Hepatocyte (in vitro differentiated cells): ENCODE data around the gene SDR42E1. TPM values are rescaled to one million over a fixed set of nuclear protein-coding genes. Genes with fewer than 3 reads are reported as not detected.

Experiments used
- DNase-seq: peaks from one replicate; pipeline ENCODE4 v3.0.0-alpha.2; 2016; ENCODE audit warnings: low spot score
- H2AFZ ChIP-seq: fragments of 200-600 bp; sonication (generic); 2 replicates; pipeline ENCODE4 v1.6.0; 2016; ENCODE audit warnings: antibody characterized with exemption, mild to moderate bottlenecking
- H3K27ac ChIP-seq: fragments of 200-600 bp; sonication (generic); 2 replicates; pipeline ENCODE4 v1.5.1; 2016; ENCODE audit warnings: mild to moderate bottlenecking
- H3K27me3 ChIP-seq: fragments of 200-600 bp; sonication (generic); 2 replicates; pipeline ENCODE4 v1.6.1; 2016
- H3K36me3 ChIP-seq: fragments of 200-600 bp; sonication (generic); replicated peaks from 2 replicates; pipeline ENCODE4 v1.5.1; 2016; ENCODE audit warnings: low read depth; ENCODE audit not compliant: insufficient read depth
- H3K4me1 ChIP-seq: fragments of 200-600 bp; sonication (generic); 2 replicates; pipeline ENCODE4 v1.5.1; 2016; ENCODE audit warnings: mild to moderate bottlenecking, moderate library complexity; ENCODE audit not compliant: insufficient read depth
- H3K4me2 ChIP-seq: fragments of 200-600 bp; sonication (generic); 2 replicates; pipeline ENCODE4 v1.6.0; 2016
- H3K4me3 ChIP-seq: fragments of 200-600 bp; sonication (generic); 2 replicates; pipeline ENCODE4 v1.5.1; 2016; ENCODE audit warnings: mild to moderate bottlenecking
- H3K79me2 ChIP-seq: fragments of 200-600 bp; sonication (generic); 2 replicates; pipeline ENCODE4 v1.6.0; 2017; ENCODE audit warnings: mild to moderate bottlenecking
- H3K9me2 ChIP-seq: fragments of 200-600 bp; sonication (generic); replicated peaks from 2 replicates; pipeline ENCODE4 v1.6.0; 2017; ENCODE audit warnings: mild to moderate bottlenecking; ENCODE audit not compliant: insufficient read depth
- H3K9me3 ChIP-seq: fragments of 200-600 bp; sonication (generic); 2 replicates; pipeline ENCODE4 v1.5.1; 2016; ENCODE audit warnings: low read depth, mild to moderate bottlenecking
- H4K20me1 ChIP-seq: fragments of 200-600 bp; sonication (generic); 2 replicates; pipeline ENCODE4 v1.6.0; 2016; ENCODE audit warnings: mild to moderate bottlenecking; ENCODE audit not compliant: insufficient read depth, poor library complexity, severe bottlenecking
- CTCF ChIP-seq: fragments of 200-600 bp; sonication (generic); IDR thresholded peaks from 2 replicates; pipeline ENCODE4 v1.5.1; 2016; ENCODE audit warnings: antibody characterized with exemption, mild to moderate bottlenecking; ENCODE audit not compliant: poor library complexity
- EZH2 ChIP-seq: fragments of 200-600 bp; sonication (generic); IDR thresholded peaks from 2 replicates; pipeline ENCODE4 v1.6.1; 2016; ENCODE audit warnings: antibody characterized with exemption, mild to moderate bottlenecking, borderline replicate concordance
- EZH2phosphoT487 ChIP-seq: fragments of 200-600 bp; sonication (generic); IDR thresholded peaks from one replicate; pipeline ENCODE4 v1.6.1; 2018; ENCODE audit warnings: antibody characterized with exemption, mild to moderate bottlenecking, low read depth, moderate library complexity; ENCODE audit not compliant: unreplicated experiment, severe bottlenecking
- WGBS: methylation state at CpG from one replicate; pipeline ENCODE4 v1.1.6; 2016; ENCODE audit warnings: low lambda C conversion rate; ENCODE audit errors: missing lambda C conversion rate; 5-methylcytosine and 5-hydroxymethylcytosine counted together
- polyA plus RNA-seq: library from polyadenylated mRNA; unstranded; fragments of >200 nt; fragmentation: Nextera tagmentation; extraction: Ambion mirVana; gene quantifications from 2 replicates; pipeline ENCODE4 v1.2.1, GENCODE V29; 2016
- total RNA-seq: library from RNA; depleted of rRNA; stranded (reverse); fragments of >200 nt; gene quantifications from 2 replicates; pipeline ENCODE4 v1.2.3, GENCODE V29; 2014

Gene SDR42E1
- total and polyA plus RNA-seq, 2 experiments from 2014 or later, result 0.04 TPM; not detected in 1

- Histone ChIP-seq H2AFZ (no peak overlapping the region), H3K36me3 (no peaks in the 10 kb centered on the region), H4K20me1 (no peaks in the 10 kb centered on the region), H3K4me1 (peaks cover 11% of the 10 kb centered on the region), H3K9me2 (no peaks in the 10 kb centered on the region), H3K27me3 (no peaks in the 10 kb centered on the region), H3K9me3 (no peaks in the 10 kb centered on the region), H3K4me2 (no peak overlapping the region), H3K79me2 (peaks cover 89% of the 10 kb centered on the region), H3K4me3 (no peak overlapping the region), H3K27ac (no peak overlapping the region)
- no peak for TF ChIP-seq EZH2phosphoT487
- no peak for TF ChIP-seq EZH2
- TF ChIP-seq CTCF, result no peak
- DNase-seq, result no peak
- 89% methylated on average over 3 of the region's 3 CpGs for whole genome bisulfite sequencing
Measured at GRCh38 chr16:82044585-82044911, 33.3 kb upstream of the SDR42E1 start.

GRCh38 chr16:82043680-82044584 is 32.7 kb upstream of the SDR42E1 start:
- no peaks in the 10 kb centered on the region for H4K20me1 ChIP-seq
- H3K4me1 ChIP-seq, result peaks cover 5% of the 10 kb centered on the region
- 73% methylated on average over 6 of the region's 6 CpGs for WGBS
- no peak overlapping the region for H3K4me2 ChIP-seq
- H3K4me3 ChIP-seq, result no peak overlapping the region
- peaks cover 89% of the 10 kb centered on the region for H3K79me2 ChIP-seq
- TF ChIP-seq CTCF (no peak), EZH2phosphoT487 (no peak), EZH2 (no peak)
- no peak overlapping the region for H2AFZ ChIP-seq
- no peak for DNase-seq
- no peaks in the 10 kb centered on the region for H3K27me3 ChIP-seq
- no peaks in the 10 kb centered on the region for H3K36me3 ChIP-seq
- no peak overlapping the region for H3K27ac ChIP-seq
- no peaks in the 10 kb centered on the region for H3K9me3 ChIP-seq
- no peaks in the 10 kb centered on the region for H3K9me2 ChIP-seq

- Histone ChIP-seq H3K4me3 (no peak overlapping the region), H2AFZ (no peak overlapping the region), H3K27ac (no peak overlapping the region), H3K4me1 (peaks cover 11% of the 10 kb centered on the region), H3K9me3 (no peaks in the 10 kb centered on the region), H3K9me2 (no peaks in the 10 kb centered on the region), H4K20me1 (no peaks in the 10 kb centered on the region), H3K79me2 (peaks cover 89% of the 10 kb centered on the region), H3K36me3 (no peaks in the 10 kb centered on the region), H3K4me2 (no peak overlapping the region), H3K27me3 (no peaks in the 10 kb centered on the region)
- no peak for TF ChIP-seq CTCF
- 93% methylated on average over 2 of the region's 2 CpGs for WGBS
- DNase-seq, result no peak
Measured at GRCh38 chr16:82042846-82043245, 31.6 kb upstream of the SDR42E1 start.
